Measurements from ENCODE around the gene PKD1.
"Not testable (repeated sequence)": the region's sequence is repeated elsewhere in the genome, so short reads cannot be mapped to it uniquely, and the experiment has no call there.

Gene PKD1

DNA sequence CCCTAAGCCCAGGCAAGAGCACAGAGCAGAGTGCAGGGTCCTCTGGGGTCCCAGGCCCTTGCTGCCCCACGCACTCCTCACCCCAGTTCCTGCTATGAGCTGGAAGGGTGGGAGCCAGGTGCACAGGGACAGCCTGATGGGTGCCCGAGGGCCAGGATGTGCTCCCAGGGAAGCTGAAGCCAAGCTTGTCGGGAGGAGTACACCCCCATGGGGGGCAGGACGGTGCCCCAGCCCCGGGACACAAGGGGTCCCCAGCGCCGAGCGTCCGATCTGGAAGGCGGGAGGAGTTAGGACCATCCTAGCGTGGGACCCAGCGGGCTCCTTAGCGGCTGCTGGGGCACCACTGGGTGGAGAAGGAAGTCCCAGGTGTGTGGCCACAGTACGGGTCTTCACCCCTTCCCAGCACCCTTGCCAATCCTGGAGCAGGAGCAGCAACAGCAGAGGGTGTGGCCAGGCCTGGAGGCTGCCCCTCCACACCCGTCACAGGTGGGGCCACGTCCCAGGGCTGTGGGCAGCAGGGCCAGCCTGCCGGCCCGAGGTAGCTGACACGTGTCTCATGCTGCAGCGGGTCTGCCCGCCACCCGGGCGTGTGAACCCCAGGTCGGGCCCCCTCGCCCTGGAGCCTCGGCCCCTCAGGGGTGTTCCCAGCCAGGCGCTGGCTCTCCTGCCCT, 11.9 kb downstream of the PKD1 start:
- not testable (repeated sequence) for DNase-seq (ENCODE audit: low spot score)

DNA sequence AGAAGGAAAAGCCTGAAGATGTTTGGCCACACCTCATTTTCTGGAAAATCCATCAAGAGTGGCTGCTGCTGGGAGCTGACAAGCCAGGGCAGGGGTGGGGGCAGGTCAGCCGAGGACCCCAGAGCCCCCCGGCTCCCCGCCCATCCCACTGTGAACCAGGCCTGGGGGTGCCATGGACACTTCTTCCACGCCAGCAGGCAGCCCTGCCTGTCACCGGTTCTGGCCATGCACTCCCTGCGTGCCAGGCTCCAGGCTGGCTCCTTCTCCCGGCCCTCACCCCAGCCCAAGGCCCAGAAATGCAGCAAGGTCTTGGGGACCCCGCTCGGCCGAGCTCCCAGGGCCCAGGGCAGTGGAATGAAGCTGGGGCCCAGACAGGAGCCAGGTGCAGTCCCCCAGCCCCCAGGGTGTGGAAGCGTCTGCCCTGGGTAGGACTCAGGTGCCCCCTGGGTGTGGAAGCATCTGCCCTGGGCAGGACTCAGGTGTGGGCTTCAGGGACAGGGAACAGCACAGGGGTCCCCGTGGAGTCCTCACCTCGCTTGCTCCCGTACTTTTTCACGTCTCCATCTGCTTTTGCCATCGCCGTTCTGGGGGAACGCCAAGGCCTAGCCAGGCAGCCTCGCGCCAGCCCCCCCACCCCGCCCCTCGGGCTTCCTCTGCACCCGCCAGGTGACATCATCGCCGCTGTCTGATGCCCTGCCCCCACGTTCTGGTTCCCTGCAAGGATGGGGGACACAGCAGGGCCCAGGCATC, 12.6 kb downstream of the PKD1 start:
- not testable (repeated sequence) for DNase-seq (ENCODE audit: low spot score)

GRCh38 chr16:2122429-2122828, 13.3 kb downstream of the PKD1 start:
- no peak for DNase-seq (ENCODE audit: low spot score)

DNA sequence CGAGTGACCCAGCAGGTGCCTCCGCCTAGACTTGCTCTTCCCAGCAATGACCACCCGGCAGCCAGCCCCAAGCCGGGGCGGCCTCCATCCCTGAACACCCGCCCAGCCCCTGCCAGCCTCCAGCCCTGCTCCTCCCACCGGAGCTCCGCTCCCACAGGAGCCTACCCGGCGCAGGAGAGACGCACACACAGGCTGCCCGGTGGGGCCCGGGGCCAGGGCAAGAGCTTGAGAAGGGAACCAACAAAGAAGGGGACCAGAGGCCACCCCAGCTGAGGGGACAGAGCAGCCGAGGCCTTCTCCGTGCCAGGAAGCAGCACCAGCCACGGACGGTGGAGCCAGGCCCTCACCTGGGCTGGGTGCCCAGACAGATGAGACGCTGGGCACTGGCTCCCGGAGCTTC, 13.8 kb downstream of the PKD1 start:
- no peak for DNase-seq (ENCODE audit: low spot score)

DNA sequence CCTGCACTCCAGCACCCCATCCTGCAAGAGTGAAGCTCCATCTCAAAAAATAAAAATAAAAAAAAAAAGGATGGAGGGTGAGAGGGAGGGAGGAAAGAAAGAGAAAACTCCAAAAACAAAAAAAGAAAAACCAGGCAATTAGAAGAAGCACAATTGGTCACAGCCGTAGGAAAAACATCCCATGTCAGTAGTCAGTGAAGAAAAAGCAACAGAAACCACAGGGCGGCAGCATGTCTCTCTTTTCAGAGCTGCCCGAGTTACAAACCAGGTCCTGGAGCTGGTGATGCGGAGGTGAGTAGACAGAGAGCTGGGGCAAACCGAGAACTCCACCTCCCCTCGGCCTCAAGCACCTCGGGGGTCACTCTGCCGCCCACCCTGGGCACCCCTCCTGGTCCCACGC, 14.4 kb downstream of the PKD1 start:
- peak; percentile 50 for DNase-seq (ENCODE audit: low spot score)

- not testable (repeated sequence) for DNase-seq (ENCODE audit: low spot score)
Measured at GRCh38 chr16:2117960-2118722, 17.6 kb downstream of the PKD1 start.

DNA sequence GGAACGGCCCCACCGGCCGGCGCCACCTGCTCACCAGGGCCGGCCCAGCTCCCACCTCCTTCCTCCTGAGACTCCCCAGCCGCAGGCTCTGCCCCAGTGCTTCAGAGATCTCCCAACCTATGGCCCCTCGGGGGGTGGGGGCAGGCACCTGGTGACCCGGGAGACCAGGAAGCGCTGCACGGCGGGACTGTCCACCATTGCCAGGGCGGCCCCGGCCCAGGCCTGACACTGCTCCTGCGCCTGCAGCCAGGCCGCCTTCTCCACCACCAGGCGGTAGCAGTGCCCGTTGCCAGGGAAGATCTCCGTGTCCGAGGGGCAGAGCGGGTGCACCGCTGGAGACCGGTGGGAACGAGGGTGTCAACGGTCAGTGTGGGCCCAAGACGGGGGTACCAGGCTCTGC, 18.4 kb downstream of the PKD1 start:
- not testable (repeated sequence) for DNase-seq (ENCODE audit: low spot score)

- not testable (repeated sequence) for DNase-seq (ENCODE audit: low spot score)
Measured at GRCh38 chr16:2116428-2116827, 19.3 kb downstream of the PKD1 start.

DNA sequence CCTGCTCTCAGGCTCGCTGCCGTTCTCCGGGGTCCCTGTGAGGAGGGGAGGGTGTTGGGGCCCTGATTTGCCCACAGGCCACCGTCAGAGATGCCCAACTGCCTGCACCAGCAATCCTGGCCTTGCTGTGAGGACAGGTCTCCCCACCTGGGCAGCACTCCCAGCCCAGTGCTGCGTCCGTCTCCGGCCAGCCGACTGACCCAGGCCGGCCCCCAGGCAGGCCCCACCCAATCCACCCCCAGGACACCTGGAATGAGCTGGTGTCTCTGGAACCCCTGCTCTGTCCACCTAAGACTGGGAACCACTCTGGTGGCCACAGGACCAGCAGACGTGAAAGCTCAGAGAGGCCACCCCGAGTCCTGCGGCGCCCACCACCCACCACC, 20.1 kb downstream of the PKD1 start:
- no peak for DNase-seq (ENCODE audit: low spot score)

- DNase-seq (ENCODE audit: low spot score), result not testable (repeated sequence)
Measured at GRCh38 chr16:2114885-2115590, 20.7 kb downstream of the PKD1 start.

DNA sequence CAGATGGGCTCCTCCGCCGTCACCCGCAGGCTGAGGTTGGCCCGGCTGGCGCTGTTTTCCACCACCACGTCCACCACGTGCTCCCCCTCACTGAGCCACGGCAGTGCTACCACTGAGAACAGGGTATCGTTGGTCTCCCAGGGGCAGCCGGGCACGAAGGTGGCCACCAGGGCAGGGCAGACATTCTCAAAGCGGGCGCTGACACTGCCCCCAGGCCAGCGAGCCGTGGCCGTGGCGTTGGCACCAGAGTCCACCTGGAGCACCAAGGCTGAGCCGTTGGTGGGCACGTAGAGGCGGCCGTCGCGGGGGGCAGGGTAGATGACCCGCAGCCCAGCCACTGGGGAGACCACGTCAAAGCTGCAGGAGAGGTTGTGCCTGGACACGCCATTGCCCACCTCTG, 21.5 kb downstream of the PKD1 start:
- not testable (repeated sequence) for DNase-seq (ENCODE audit: low spot score)

DNA sequence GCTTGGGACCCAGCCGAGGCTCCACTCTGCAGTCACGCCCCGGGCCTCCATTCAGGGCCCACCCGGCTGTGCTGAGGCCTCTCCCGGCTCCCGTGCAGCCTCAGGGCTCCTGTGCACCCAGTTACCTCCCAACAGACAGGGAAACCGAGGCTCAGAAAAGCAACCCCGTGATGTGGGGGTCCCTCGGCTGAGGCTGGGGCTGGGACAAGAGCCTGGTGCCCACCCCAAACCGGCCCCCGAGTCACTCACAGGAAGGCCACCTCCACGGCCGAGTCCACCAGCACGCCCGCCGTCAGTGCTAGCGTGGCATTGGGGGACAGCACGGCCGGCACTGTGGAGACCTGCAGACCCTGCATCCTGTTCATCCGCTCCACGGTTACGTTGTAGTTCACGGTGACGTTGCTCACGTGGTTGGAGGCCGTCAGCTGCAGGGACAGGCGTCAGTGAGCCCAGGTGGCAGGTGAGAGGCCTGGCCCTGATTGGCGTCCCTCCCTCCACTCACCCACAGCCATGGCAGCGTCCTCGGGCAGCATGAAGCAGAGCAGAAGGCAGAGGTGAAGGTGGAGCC, 23.1 kb downstream of the PKD1 start:
- not testable (repeated sequence) for DNase-seq (ENCODE audit: low spot score)

DNA sequence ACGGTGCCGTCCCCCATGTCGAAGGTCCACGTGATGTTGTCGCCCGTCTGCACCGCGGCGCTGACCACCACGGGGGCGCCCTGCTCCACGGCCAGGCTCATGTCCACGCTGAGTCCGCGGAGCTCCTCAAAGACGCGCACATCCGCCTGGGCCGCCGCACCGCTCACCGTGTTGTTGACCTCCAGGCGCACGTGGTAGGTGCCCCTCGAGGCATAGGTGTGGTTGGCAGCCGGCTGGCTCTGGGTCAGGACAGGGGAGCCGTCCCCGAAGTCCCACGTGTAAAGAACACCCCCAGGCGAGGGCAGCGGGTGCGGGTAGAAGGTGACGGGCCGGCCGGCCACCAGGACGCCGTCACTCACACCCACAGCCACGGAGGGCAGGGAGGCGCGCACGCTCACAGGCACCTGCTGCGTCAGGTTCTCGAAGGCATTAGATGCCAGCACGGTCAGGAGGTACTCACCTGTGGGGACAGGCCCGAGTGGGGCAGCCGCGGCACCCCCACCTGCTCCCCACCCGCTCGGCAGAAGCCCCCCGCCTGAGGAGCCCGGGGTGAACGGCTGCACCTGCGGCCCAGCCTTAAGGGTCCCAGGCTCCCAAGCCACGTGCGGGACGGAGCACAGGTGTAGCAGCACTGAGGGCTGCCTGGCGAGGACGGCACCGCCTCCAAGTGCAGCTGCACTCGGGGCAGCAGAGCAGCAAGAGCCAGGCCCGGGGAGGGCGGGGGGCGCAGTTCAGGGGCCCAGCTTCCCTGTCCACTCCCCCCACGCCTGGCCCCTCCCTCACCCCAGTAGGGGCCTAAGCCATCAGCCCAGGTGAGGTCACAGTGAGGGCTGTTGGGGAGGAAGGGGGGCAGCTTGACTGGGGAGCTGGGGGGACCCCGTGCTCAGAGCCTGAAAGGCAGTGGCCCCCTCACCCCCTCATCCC, 24.0 kb downstream of the PKD1 start:
- not testable (repeated sequence) for DNase-seq (ENCODE audit: low spot score)

DNA sequence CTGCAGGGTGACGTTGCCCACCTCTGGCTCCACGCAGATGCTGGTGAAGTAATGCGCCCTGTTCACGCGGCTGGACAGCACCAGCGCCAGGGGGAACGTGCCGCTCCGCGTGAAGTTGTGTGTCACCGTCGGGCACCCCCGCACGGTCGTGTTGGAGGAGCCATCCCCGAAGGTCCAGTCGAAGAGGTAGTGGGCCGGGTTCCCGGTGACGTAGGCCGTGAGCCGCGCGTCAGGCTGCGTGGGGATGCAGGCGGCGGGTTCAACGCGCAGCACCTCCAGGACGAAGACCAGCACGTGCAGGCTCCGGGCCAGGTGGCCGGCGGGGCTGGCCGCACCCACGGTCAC, 24.7 kb downstream of the PKD1 start:
- not testable (repeated sequence) for DNase-seq (ENCODE audit: low spot score)

DNA sequence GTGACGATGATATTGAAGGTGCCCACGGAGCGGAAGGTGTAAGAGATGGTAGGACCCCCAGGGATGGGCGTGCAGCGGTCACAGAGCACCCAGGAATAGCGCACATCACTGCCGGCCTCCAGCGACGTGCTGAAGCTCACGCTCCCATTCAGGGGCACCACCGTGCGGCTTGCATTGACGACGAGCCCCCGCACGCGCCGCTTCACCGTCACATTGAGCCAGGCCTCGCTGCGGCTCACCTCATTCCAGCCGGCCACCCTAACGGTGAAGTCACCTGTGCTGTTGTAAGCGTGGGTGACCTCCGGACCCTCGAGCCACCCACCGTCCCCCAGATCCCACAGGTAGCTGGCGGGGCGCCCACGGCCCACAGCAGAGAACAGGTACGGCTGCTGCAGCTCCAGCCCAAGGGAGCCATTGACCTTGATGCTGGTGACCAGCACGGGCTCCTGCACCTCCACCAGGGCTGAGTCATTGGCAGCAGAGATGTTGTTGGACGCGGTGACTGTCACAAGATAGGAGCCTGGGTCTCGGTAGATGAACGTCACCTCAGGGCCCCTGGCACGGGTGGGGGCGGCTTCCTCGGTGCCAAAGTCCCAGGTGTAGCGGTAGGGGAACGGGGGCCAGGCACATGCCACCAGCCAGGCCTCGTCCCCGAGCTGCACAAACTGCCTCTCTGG, 25.2 kb downstream of the PKD1 start:
- not testable (repeated sequence) for DNase-seq (ENCODE audit: low spot score)

GRCh38 chr16:2109872-2110271, 25.8 kb downstream of the PKD1 start:
- DNase-seq (ENCODE audit: low spot score), result not testable (repeated sequence)

DNA sequence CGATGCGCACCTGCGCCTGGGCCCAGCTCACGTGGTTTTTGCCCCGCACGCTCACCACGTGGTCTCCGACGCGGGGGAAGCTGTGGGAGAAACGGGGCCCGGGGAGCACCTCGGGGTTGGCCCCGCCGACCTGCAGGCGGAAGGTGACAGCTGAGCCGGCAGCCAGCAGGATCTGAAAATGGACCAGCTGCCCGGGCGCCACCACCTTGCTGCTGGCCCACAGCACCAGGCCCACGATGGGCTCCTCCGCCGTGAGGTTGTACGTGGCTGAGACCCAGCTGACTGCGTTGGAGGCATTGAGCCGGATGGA, 26.5 kb downstream of the PKD1 start:
- DNase-seq (ENCODE audit: low spot score), result not testable (repeated sequence)

DNA sequence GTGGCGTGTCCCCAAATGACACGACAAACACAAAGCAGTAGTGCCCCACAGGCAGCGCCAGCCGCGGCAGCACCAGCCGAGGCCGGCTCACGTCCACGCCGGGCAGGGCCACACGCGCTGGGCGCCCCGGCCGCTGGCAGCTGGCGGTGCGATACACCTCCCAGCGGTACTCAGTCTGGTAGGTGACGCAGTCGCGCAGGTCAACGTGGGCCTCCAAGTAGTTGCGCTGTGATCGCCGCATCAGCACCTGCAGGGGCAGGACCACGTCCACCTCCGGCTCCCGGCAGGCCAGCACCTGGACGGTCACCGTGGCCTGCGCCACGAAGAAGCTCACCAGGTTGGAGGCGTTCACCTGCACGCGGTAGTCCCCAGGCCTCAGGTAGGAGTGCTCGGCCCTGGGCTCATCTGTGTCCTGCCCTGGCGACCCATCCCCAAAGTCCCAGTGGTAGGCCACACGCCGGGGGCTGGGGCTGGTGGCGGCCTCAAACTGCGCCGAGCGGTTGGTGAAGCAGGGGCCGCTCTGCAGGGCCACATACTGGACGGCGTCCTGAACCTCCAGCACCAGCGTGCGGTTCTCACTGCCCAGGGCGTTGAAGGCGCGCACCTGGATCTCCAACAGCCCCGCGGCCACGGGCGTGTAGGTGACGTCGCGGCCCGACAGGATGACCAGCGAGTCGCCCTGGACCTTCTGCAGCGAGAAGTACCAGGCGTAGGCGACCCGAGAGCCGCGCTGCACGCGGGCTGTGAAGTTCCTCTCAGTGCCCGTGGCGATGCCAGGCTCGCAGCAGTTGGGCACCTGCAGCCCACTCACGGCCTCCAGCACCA, 27.0 kb downstream of the PKD1 start:
- not testable (repeated sequence) for DNase-seq (ENCODE audit: low spot score)

GRCh38 chr16:2107791-2108125, 27.9 kb downstream of the PKD1 start:
- DNase-seq (ENCODE audit: low spot score), result not testable (repeated sequence)

Measured in AG20443 (cell line).